ENCODE data around the gene STX16. TPM values are rescaled to one million over a fixed set of nuclear protein-coding genes. Genes with fewer than 3 reads are reported as not detected.

STX16 gene
- total RNA-seq, 1 experiment from 2014 or later = 97.0 TPM

- Histone ChIP-seq H3K27me3 (replicated peaks; ENCODE audit: control insufficient read depth, insufficient read depth, low read length) (no peaks in the 10 kb centered on the region), H3K4me3 (ENCODE audit: low read depth, low read length) (no peak overlapping the region), H3K9me3 (no peaks in the 10 kb centered on the region), H3K4me1 (no peaks in the 10 kb centered on the region), H3K36me3 (ENCODE audit: control insufficient read depth, insufficient read depth, low read length) (no peaks in the 10 kb centered on the region)
- ChIA-PET POLR2A (no interaction called here), CTCF (no interaction called here)
- Mint-ChIP-seq H3K9me3 (ENCODE audit: unreplicated experiment) (no peaks in the 10 kb centered on the region), H3K27ac (ENCODE audit: unreplicated experiment) (no peak overlapping the region), H3K4me1 (ENCODE audit: low read depth, unreplicated experiment) (no peaks in the 10 kb centered on the region), H3K27me3 (ENCODE audit: insufficient read depth, unreplicated experiment) (no peaks in the 10 kb centered on the region), H3K4me3 (ENCODE audit: unreplicated experiment) (no peak overlapping the region), H3K36me3 (ENCODE audit: insufficient read depth, unreplicated experiment) (peaks cover 14% of the 10 kb centered on the region)
- TF ChIP-seq CTCF (IDR thresholded peaks at IDR 0.05; ENCODE audit: insufficient read depth in 1 of 2, low read depth in 1 of 2, low read length in 1 of 2, severe bottlenecking in 1 of 2, unreplicated experiment in 1 of 2) = no peak
- intact Hi-C loops (cut with micrococcal nuclease; ENCODE audit: unreplicated experiment) = no loop called here
- no peak for DNase-seq
- TSS peak; percentile 37 for BruUV-seq (replicated peaks)
Measured at GRCh38 chr20:58715391-58715800, 64.3 kb downstream of the STX16 start.

- CTCF ChIA-PET = no interaction called here
- H3K4me1 ChIP-seq = no peaks in the 10 kb centered on the region
- TF ChIP-seq CTCF (IDR thresholded peaks at IDR 0.05; ENCODE audit: insufficient read depth in 1 of 2, low read depth in 1 of 2, low read length in 1 of 2, severe bottlenecking in 1 of 2, unreplicated experiment in 1 of 2) = no peak
- intact Hi-C loops (cut with micrococcal nuclease; ENCODE audit: unreplicated experiment) = no loop called here
- Mint-ChIP-seq H3K4me1 (ENCODE audit: low read depth, unreplicated experiment) (no peaks in the 10 kb centered on the region), H3K36me3 (ENCODE audit: insufficient read depth, unreplicated experiment) (peaks cover 14% of the 10 kb centered on the region), H3K27me3 (ENCODE audit: insufficient read depth, unreplicated experiment) (peaks cover 5% of the 10 kb centered on the region), H3K4me3 (ENCODE audit: unreplicated experiment) (no peak overlapping the region), H3K27ac (ENCODE audit: unreplicated experiment) (no peak overlapping the region), H3K9me3 (ENCODE audit: unreplicated experiment) (no peaks in the 10 kb centered on the region)
- BruUV-seq (replicated peaks) = no TSS peak
- DNase-seq = peak in 1 of 2 experiments; percentile 40
- no peaks in the 10 kb centered on the region for H3K9me3 ChIP-seq
- H3K36me3 ChIP-seq (ENCODE audit: control insufficient read depth, insufficient read depth, low read length) = no peaks in the 10 kb centered on the region
- H3K27me3 ChIP-seq (replicated peaks; ENCODE audit: control insufficient read depth, insufficient read depth, low read length) = no peaks in the 10 kb centered on the region
- H3K4me3 ChIP-seq (ENCODE audit: low read depth, low read length) = no peak overlapping the region
- POLR2A ChIA-PET = no interaction called here
Measured at GRCh38 chr20:58715801-58716475, 64.9 kb downstream of the STX16 start.

- H3K9me3 Mint-ChIP-seq (ENCODE audit: unreplicated experiment) = no peaks in the 10 kb centered on the region
- H3K27ac Mint-ChIP-seq (ENCODE audit: unreplicated experiment) = no peak overlapping the region
- Histone ChIP-seq H3K9me3 (no peaks in the 10 kb centered on the region), H3K4me3 (ENCODE audit: low read depth, low read length) (no peak overlapping the region), H3K27me3 (replicated peaks; ENCODE audit: control insufficient read depth, insufficient read depth, low read length) (no peaks in the 10 kb centered on the region), H3K36me3 (ENCODE audit: control insufficient read depth, insufficient read depth, low read length) (no peaks in the 10 kb centered on the region), H3K4me1 (no peaks in the 10 kb centered on the region)
- peaks cover 11% of the 10 kb centered on the region for H3K27me3 Mint-ChIP-seq (ENCODE audit: insufficient read depth, unreplicated experiment)
- no peaks in the 10 kb centered on the region for H3K4me1 Mint-ChIP-seq (ENCODE audit: low read depth, unreplicated experiment)
- peaks cover 14% of the 10 kb centered on the region for H3K36me3 Mint-ChIP-seq (ENCODE audit: insufficient read depth, unreplicated experiment)
- TF ChIP-seq CTCF (IDR thresholded peaks at IDR 0.05; ENCODE audit: insufficient read depth in 1 of 2, low read depth in 1 of 2, low read length in 1 of 2, severe bottlenecking in 1 of 2, unreplicated experiment in 1 of 2) = no peak
- ChIA-PET CTCF (no interaction called here), POLR2A (no interaction called here)
- intact Hi-C loops (cut with micrococcal nuclease; ENCODE audit: unreplicated experiment) = no loop called here
- DNase-seq = peak in 1 of 2 experiments; percentile 45
- H3K4me3 Mint-ChIP-seq (ENCODE audit: unreplicated experiment) = no peak overlapping the region
- no TSS peak for BruUV-seq (replicated peaks)
Measured at GRCh38 chr20:58716476-58717277, 65.6 kb downstream of the STX16 start.
